Glomerular visceral epithelial cell (primary cell): ENCODE measurements around the gene LDHD.

Experiments
- DNase-seq: peaks from one replicate; pipeline ENCODE4 v3.0.0-alpha.2; 2016; ENCODE audit errors: extremely low spot score

The LDHD gene

GRCh38 chr16:75114946-75115825, 1.4 kb downstream of the LDHD start:
- DNase-seq, result no peak

- DNase-seq, result no peak
Observed at GRCh38 chr16:75114179-75114945, 2.2 kb downstream of the LDHD start.

- no peak for DNase-seq
Observed at GRCh38 chr16:75113541-75114121, 2.9 kb downstream of the LDHD start.

- DNase-seq, result no peak
Observed at GRCh38 chr16:75112734-75113491, 3.7 kb downstream of the LDHD start.

GRCh38 chr16:75111961-75112733, 4.4 kb downstream of the LDHD start:
- no peak for DNase-seq

GRCh38 chr16:75111514-75111940, 5.1 kb downstream of the LDHD start:
- no peak for DNase-seq

GRCh38 chr16:75110637-75111513, 5.7 kb downstream of the LDHD start:
- peak; percentile 86 for DNase-seq

GRCh38 chr16:75109732-75110243, 6.8 kb downstream of the LDHD start:
- DNase-seq, result peak; percentile 14

GRCh38 chr16:75108792-75109731, 7.5 kb downstream of the LDHD start:
- peak; percentile 99 for DNase-seq

- no peak for DNase-seq
Observed at GRCh38 chr16:75107505-75107904, 9.1 kb downstream of the LDHD start.

- no peak for DNase-seq
Observed at GRCh38 chr16:75106351-75107274, 10.0 kb downstream of the LDHD start.

- DNase-seq, result no peak
Observed at GRCh38 chr16:75105306-75106061, 11.1 kb downstream of the LDHD start.

GRCh38 chr16:75104836-75105235, 11.7 kb downstream of the LDHD start:
- no peak for DNase-seq

- no peak for DNase-seq
Observed at GRCh38 chr16:75103994-75104393, 12.6 kb downstream of the LDHD start.

- no peak for DNase-seq
Observed at GRCh38 chr16:75102595-75102994, 14.0 kb downstream of the LDHD start.

GRCh38 chr16:75101635-75102034, 14.9 kb downstream of the LDHD start:
- no peak for DNase-seq

- DNase-seq, result no peak
Observed at GRCh38 chr16:75100603-75100990, 16.0 kb downstream of the LDHD start.
